Fibroblast of skin of left quadriceps (primary cell): Measurements from ENCODE around the gene C16orf95.
A peak's percentile ranks its signal among the peaks of the same experiment; 100 is the strongest.
"Not testable (repeated sequence)": the region's sequence is repeated elsewhere in the genome, so short reads cannot be mapped to it uniquely, and the experiment has no call there.

ENCODE experiments used
- DNase-seq, 2 experiments: peaks; one replicate each; pipeline ENCODE4 v3.0.0-alpha.2; 2013; ENCODE audit warnings: low read depth in 2 of 2

Gene C16orf95

GRCh38 chr16:87316923-87317749 lies at the start of gene C16orf95:
Gene C16orf95 (minus strand): TSS chr16:87317392. CDS start chr16:87317242, 150 bp downstream.
- DNase-seq = peak; percentile 90

- no peak for DNase-seq
Observed at GRCh38 chr16:87366930-87367329, 49.7 kb upstream of the C16orf95 start.

- no peak for DNase-seq
Observed at GRCh38 chr16:87366288-87366687, 49.1 kb upstream of the C16orf95 start.

GRCh38 chr16:87365021-87365713 lies 48.0 kb upstream of the C16orf95 start:
- no peak for DNase-seq

GRCh38 chr16:87363771-87364455 lies 46.7 kb upstream of the C16orf95 start:
- DNase-seq = no peak

- not testable (repeated sequence) for DNase-seq
Observed at GRCh38 chr16:87362828-87363559, 45.8 kb upstream of the C16orf95 start.

GRCh38 chr16:87361916-87362619 lies 44.9 kb upstream of the C16orf95 start:
- DNase-seq = no peak

GRCh38 chr16:87360862-87361610 lies 43.8 kb upstream of the C16orf95 start:
- DNase-seq = no peak

- no peak for DNase-seq
Observed at GRCh38 chr16:87359121-87359520, 41.9 kb upstream of the C16orf95 start.

- no peak for DNase-seq
Observed at GRCh38 chr16:87358696-87359095, 41.5 kb upstream of the C16orf95 start.

- DNase-seq = no peak
Observed at GRCh38 chr16:87358250-87358649, 41.1 kb upstream of the C16orf95 start.

GRCh38 chr16:87356491-87356853 lies 39.3 kb upstream of the C16orf95 start:
- DNase-seq = no peak

- no peak for DNase-seq
Observed at GRCh38 chr16:87353613-87354012, 36.4 kb upstream of the C16orf95 start.

- no peak for DNase-seq
Observed at GRCh38 chr16:87352818-87353217, 35.6 kb upstream of the C16orf95 start.

- DNase-seq = no peak
Observed at GRCh38 chr16:87351320-87351698, 34.1 kb upstream of the C16orf95 start.

GRCh38 chr16:87350681-87351319 lies 33.6 kb upstream of the C16orf95 start:
- DNase-seq = no peak

- no peak for DNase-seq
Observed at GRCh38 chr16:87350031-87350430, 32.8 kb upstream of the C16orf95 start.

- no peak for DNase-seq
Observed at GRCh38 chr16:87348616-87349157, 31.5 kb upstream of the C16orf95 start.

- DNase-seq = no peak
Observed at GRCh38 chr16:87347932-87348615, 30.9 kb upstream of the C16orf95 start.
